OCI-LY3 (cell line): Measurements from ENCODE around the gene CMIP.

Experiments
- H2AFZ ChIP-seq: fragments of 200-600, 300-600 bp; shearing (Covaris generic); 2 replicates; pipeline ENCODE4 v1.6.0; 2014; ENCODE audit warnings: antibody characterized with exemption, low read depth, low read length
- H3K27ac ChIP-seq: fragments of 200-600, 300-600 bp; sonication (generic); 2 replicates; pipeline ENCODE4 v1.5.1; 2014; ENCODE audit warnings: mild to moderate bottlenecking, low read length, moderate library complexity, mixed read lengths
- H3K27me3 ChIP-seq: fragments of 200-600, 300-600 bp; sonication (generic); 2 replicates; pipeline ENCODE4 v1.6.1; 2014; ENCODE audit warnings: low read depth, low read length, mixed read lengths
- H3K36me3 ChIP-seq: fragments of 200-600, 300-600 bp; sonication (generic); replicated peaks from 2 replicates; pipeline ENCODE3; 2014; ENCODE audit warnings: low read depth, low read length, mixed read lengths
- H3K4me1 ChIP-seq: fragments of 300-600, 200-600 bp; sonication (generic); 2 replicates; pipeline ENCODE4 v1.6.1; 2014; ENCODE audit warnings: low read length, mixed read lengths
- H3K4me2 ChIP-seq: fragments of 200-600, 300-600 bp; sonication (generic); 2 replicates; pipeline ENCODE4 v1.6.1; 2014; ENCODE audit warnings: low read length, mixed read lengths
- H3K4me3 ChIP-seq: fragments of 300-600, 200-600 bp; sonication (generic); 2 replicates; pipeline ENCODE4 v1.5.1; 2014; ENCODE audit warnings: antibody characterized with exemption, mild to moderate bottlenecking, low read length, moderate library complexity
- H3K79me2 ChIP-seq: fragments of 300-600, 200-600 bp; shearing (Covaris generic); 2 replicates; pipeline ENCODE4 v1.6.1; 2014; ENCODE audit warnings: mild to moderate bottlenecking, low read length, mixed read lengths
- H3K9ac ChIP-seq: fragments of 300-600, 200-600 bp; shearing (Covaris generic); 2 replicates; pipeline ENCODE4 v1.6.0; 2014; ENCODE audit warnings: mild to moderate bottlenecking, low read length, moderate library complexity
- H3K9me3 ChIP-seq: fragments of 200-600, 300-600 bp; shearing (Covaris generic); 2 replicates; pipeline ENCODE4 v1.6.1; 2014; ENCODE audit warnings: low read length, mixed read lengths; ENCODE audit not compliant: insufficient read depth
- H4K20me1 ChIP-seq: fragments of 200-600, 300-600 bp; sonication (generic); 2 replicates; pipeline ENCODE4 v1.6.1; 2016; ENCODE audit warnings: low read length, mixed read lengths; ENCODE audit not compliant: insufficient read depth
- CTCF ChIP-seq: fragments of 200-600, 300-600 bp; sonication (generic); IDR thresholded peaks from 2 replicates; pipeline ENCODE4 v1.5.1; 2014; ENCODE audit warnings: antibody characterized with exemption, low read length, low read depth
- EZH2phosphoT487 ChIP-seq: fragments of 200-600 bp; shearing (Covaris generic); IDR thresholded peaks from 2 replicates; pipeline ENCODE4 v1.6.1; 2018; ENCODE audit warnings: antibody characterized with exemption, mixed run types, low read depth

The CMIP gene

GRCh38 chr16:81645266-81645694, 200.7 kb downstream of the CMIP start:
- no peak overlapping the region for H3K9ac ChIP-seq
- H3K27me3 ChIP-seq, result no peaks in the 10 kb centered on the region
- H2AFZ ChIP-seq, result no peak overlapping the region
- peaks cover 8% of the 10 kb centered on the region; the same call in 1 of the 2 replicates for H3K79me2 ChIP-seq
- H3K4me1 ChIP-seq, result peaks cover 5% of the 10 kb centered on the region
- no peak overlapping the region for H3K27ac ChIP-seq
- H4K20me1 ChIP-seq, result peaks cover 60% of the 10 kb centered on the region
- peaks cover 2% of the 10 kb centered on the region for H3K36me3 ChIP-seq
- H3K4me3 ChIP-seq, result no peak overlapping the region
- H3K4me2 ChIP-seq, result no peak overlapping the region
- no peaks in the 10 kb centered on the region for H3K9me3 ChIP-seq
- TF ChIP-seq CTCF, result no peak
- no peak for TF ChIP-seq EZH2phosphoT487

- Histone ChIP-seq H3K27me3 (no peaks in the 10 kb centered on the region), H3K4me3 (no peak overlapping the region), H4K20me1 (peaks cover 60% of the 10 kb centered on the region), H2AFZ (no peak overlapping the region), H3K36me3 (peaks cover 2% of the 10 kb centered on the region), H3K9me3 (no peaks in the 10 kb centered on the region), H3K79me2 (peaks cover 8% of the 10 kb centered on the region; the same call in 1 of the 2 replicates), H3K4me2 (no peak overlapping the region), H3K9ac (no peak overlapping the region), H3K4me1 (peaks cover 5% of the 10 kb centered on the region), H3K27ac (no peak overlapping the region)
- TF ChIP-seq CTCF, result no peak
- no peak for TF ChIP-seq EZH2phosphoT487
Measured at GRCh38 chr16:81645925-81646324, 201.3 kb downstream of the CMIP start.

GRCh38 chr16:81646561-81646960, 202.0 kb downstream of the CMIP start:
- H3K27me3 ChIP-seq, result no peaks in the 10 kb centered on the region
- H3K36me3 ChIP-seq, result peaks cover 2% of the 10 kb centered on the region
- peaks cover 6% of the 10 kb centered on the region for H3K4me1 ChIP-seq
- H2AFZ ChIP-seq, result no peak overlapping the region
- peaks cover 60% of the 10 kb centered on the region for H4K20me1 ChIP-seq
- H3K4me3 ChIP-seq, result no peak overlapping the region
- no peak overlapping the region for H3K27ac ChIP-seq
- TF ChIP-seq CTCF, result no peak
- TF ChIP-seq EZH2phosphoT487, result no peak
- no peaks in the 10 kb centered on the region for H3K9me3 ChIP-seq
- H3K4me2 ChIP-seq, result no peak overlapping the region
- no peak overlapping the region for H3K9ac ChIP-seq
- peaks cover 8% of the 10 kb centered on the region; the same call in 1 of the 2 replicates for H3K79me2 ChIP-seq

GRCh38 chr16:81647527-81647926, 202.9 kb downstream of the CMIP start:
- peaks cover 15% of the 10 kb centered on the region for H3K4me1 ChIP-seq
- H3K36me3 ChIP-seq, result peaks cover 2% of the 10 kb centered on the region
- no peak overlapping the region for H3K9ac ChIP-seq
- H2AFZ ChIP-seq, result no peak overlapping the region
- H3K79me2 ChIP-seq, result peaks cover 8% of the 10 kb centered on the region; the same call in 1 of the 2 replicates
- no peak for TF ChIP-seq EZH2phosphoT487
- no peak for TF ChIP-seq CTCF
- H3K4me2 ChIP-seq, result no peak overlapping the region
- no peaks in the 10 kb centered on the region for H3K27me3 ChIP-seq
- H3K27ac ChIP-seq, result no peak overlapping the region
- no peaks in the 10 kb centered on the region for H3K9me3 ChIP-seq
- no peak overlapping the region for H3K4me3 ChIP-seq
- H4K20me1 ChIP-seq, result peaks cover 60% of the 10 kb centered on the region
